Left lung (tissue), 10 donors: ENCODE results near the gene C10orf90. TPM values are rescaled to one million over a fixed set of nuclear protein-coding genes. Genes with fewer than 3 reads are reported as not detected.

ENCODE experiments used
- ATAC-seq: fragments of 200-7000 bp; cut with Tn5 transposase; one replicate; pipeline ENCODE4 v1.9.1; 2020; ENCODE audit warnings: moderate library complexity
- DNase-seq, 4 donors: peaks; one replicate each; pipeline ENCODE4 v3.0.0-alpha.2; 2013 to 2020
- H3K27ac ChIP-seq, 2 donors: fragments of 200-600 bp; sonication (generic) in 1 of 2; one replicate each; pipeline versions ENCODE4 v1.5.0 to v1.8.0; 2020 to 2021
- H3K27me3 ChIP-seq, 2 donors: fragments of 200-600 bp; sonication (generic) in 1 of 2; one replicate each; pipeline versions ENCODE4 v1.5.0 to v1.8.0; 2020 to 2021
- H3K36me3 ChIP-seq, 2 donors: fragments of 200-600 bp; sonication (generic) in 1 of 2; one replicate each; pipeline versions ENCODE4 v1.5.0 to v1.8.0; 2020 to 2021
- H3K4me1 ChIP-seq, 2 donors: fragments of 200-600 bp; one replicate each; pipeline ENCODE4 v1.8.0; 2021
- H3K4me3 ChIP-seq, 2 donors: fragments of 200-600 bp; sonication (generic) in 1 of 2; one replicate each; pipeline versions ENCODE4 v1.5.0 to v1.8.0; 2020 to 2021; ENCODE audit warnings: mild to moderate bottlenecking in 1 of 2
- H3K9me3 ChIP-seq, 2 donors: fragments of 200-600 bp; sonication (generic) in 1 of 2; one replicate each; pipeline versions ENCODE4 v1.5.0 to v1.8.0; 2020 to 2021
- CTCF ChIP-seq, 2 donors: fragments of 200-600 bp; sonication (generic) in 1 of 2; IDR thresholded peaks; one replicate each; pipeline versions ENCODE4 v1.5.0 to v1.8.0; 2021; ENCODE audit warnings: antibody characterized with exemption in 2 of 2
- intact Hi-C, 2 donors: fragments of 100-400 bp; cut with DNase I; formaldehyde crosslinking; loops; one replicate each; pipeline versions ENCODE4 v1.11.2 to v1.14.2; 2022
- polyA plus RNA-seq, 6 donors: library from polyadenylated mRNA; unstranded; fragments of 120-200 nt; gene quantifications; one replicate each; pipeline ENCODE4 v1.2.1, GENCODE V29; 2013; ENCODE audit not compliant: insufficient read length in 6 of 6
- total RNA-seq, 2 donors: library from RNA; stranded (reverse); fragmentation: NEBNext Ultra II Directional; extraction: Animal tissue kit (Norgen Biotek cat#: 25700); gene quantifications; one replicate each; pipeline ENCODE4 v1.2.1, GENCODE V29; 2021
- donor health status: DM: no; HTN: yes; CAD: no.
- donor health status: DM: no; HTN: no; CAD: no.

C10orf90 gene
- total and polyA plus RNA-seq, 8 donors = 12.6 to 29.8 (median 20.5) TPM; not detected in 2

- Histone ChIP-seq H3K27ac (no peak overlapping the region), H3K27me3 (no peaks in the 10 kb centered on the region), H3K36me3 (no peaks in the 10 kb centered on the region), H3K4me1 (no peaks in the 10 kb centered on the region), H3K4me3 (no peak overlapping the region), H3K9me3 (no peaks in the 10 kb centered on the region)
- TF ChIP-seq CTCF (IDR thresholded peaks at IDR 0.05) = no peak
- no peak for DNase-seq
- intact Hi-C loops = no loop called here
- no peak for ATAC-seq
These were observed 238.0 kb downstream of the C10orf90 start for GRCh38 chr10:126432507-126432906.

DNA sequence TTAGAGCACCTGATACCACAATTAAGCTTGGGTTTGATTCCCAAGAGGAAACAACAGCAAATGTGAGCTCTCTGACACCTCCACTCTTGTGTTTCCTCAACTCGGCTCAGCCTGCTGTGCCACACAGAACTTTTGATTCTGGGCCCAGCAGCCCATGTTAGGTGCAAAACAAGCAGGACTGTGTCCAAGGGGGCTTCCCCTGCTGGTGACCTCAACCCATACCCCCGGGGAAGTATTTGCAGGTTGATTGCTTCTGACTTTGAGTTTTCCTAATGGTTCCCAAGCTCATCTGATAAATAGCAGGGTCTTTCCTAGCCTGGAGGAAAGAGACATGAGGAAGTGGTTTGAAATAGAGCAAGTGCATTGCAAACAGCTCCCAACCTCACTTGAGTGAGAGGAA, 238.7 kb downstream of the C10orf90 start:
- H3K27me3 ChIP-seq = no peaks in the 10 kb centered on the region
- H3K27ac ChIP-seq = no peak overlapping the region
- H3K36me3 ChIP-seq = no peaks in the 10 kb centered on the region
- TF ChIP-seq CTCF (IDR thresholded peaks at IDR 0.05) = no peak
- no peak for DNase-seq
- ATAC-seq = no peak
- no peak overlapping the region for H3K4me3 ChIP-seq
- intact Hi-C loops = no loop called here
- no peaks in the 10 kb centered on the region for H3K4me1 ChIP-seq
- no peaks in the 10 kb centered on the region for H3K9me3 ChIP-seq

GRCh38 chr10:126430512-126430911, 240.0 kb downstream of the C10orf90 start:
- intact Hi-C loops = no loop called here
- no peak overlapping the region for H3K4me3 ChIP-seq
- H3K27me3 ChIP-seq = no peaks in the 10 kb centered on the region
- TF ChIP-seq CTCF (IDR thresholded peaks at IDR 0.05) = no peak
- no peak for ATAC-seq
- no peak overlapping the region for H3K27ac ChIP-seq
- no peaks in the 10 kb centered on the region for H3K9me3 ChIP-seq
- H3K36me3 ChIP-seq = no peaks in the 10 kb centered on the region
- no peaks in the 10 kb centered on the region for H3K4me1 ChIP-seq
- DNase-seq = no peak

GRCh38 chr10:126429275-126429674, 241.2 kb downstream of the C10orf90 start:
- DNase-seq = no peak

DNA sequence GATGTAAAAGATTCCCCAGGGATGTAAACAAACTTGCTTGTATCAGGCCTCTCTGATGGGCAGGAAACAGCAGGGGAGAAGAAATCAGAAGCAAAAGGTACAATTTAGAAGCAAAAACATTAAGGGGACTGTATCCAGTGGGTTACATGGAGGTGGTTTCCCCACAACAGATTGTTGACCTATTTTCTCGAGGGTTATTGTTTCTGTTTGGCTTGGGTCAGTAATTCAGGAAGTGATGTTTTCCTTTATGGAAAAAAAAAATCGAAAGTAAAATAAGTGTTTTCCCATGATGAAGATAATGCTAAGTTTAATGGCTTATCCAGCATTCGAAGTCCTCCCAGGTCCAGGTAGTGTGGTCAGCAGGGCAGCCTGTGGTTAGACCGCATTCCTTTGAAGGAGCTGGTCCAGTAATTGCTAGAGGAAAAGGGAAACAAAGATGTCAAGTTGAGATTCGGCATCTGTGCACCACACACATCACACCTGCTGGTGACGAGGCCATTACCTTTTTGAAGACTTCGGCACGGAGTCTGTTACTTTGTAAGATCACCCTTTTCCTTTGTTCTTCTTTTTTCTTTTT, 244.9 kb downstream of the C10orf90 start:
- no peak for DNase-seq
- ATAC-seq = no peak

More at GRCh38 chr10:126429275-126429674, 241.2 kb downstream of the C10orf90 start:
- no peaks in the 10 kb centered on the region for H3K36me3 ChIP-seq
- intact Hi-C loops = no loop called here
- H3K4me1 ChIP-seq = no peaks in the 10 kb centered on the region
- no peak for TF ChIP-seq CTCF (IDR thresholded peaks at IDR 0.05)
- H3K9me3 ChIP-seq = peaks cover 0 to 1% of the 10 kb centered on the region in 2 donors
- H3K27me3 ChIP-seq = no peaks in the 10 kb centered on the region
- no peak for ATAC-seq
- no peak overlapping the region for H3K27ac ChIP-seq
- no peak overlapping the region for H3K4me3 ChIP-seq

More for the DNA sequence above, 244.9 kb downstream of the C10orf90 start:
- intact Hi-C loops = no loop called here
- Histone ChIP-seq H3K27me3 (no peaks in the 10 kb centered on the region), H3K36me3 (no peaks in the 10 kb centered on the region), H3K4me1 (no peaks in the 10 kb centered on the region), H3K27ac (no peak overlapping the region), H3K4me3 (no peak overlapping the region), H3K9me3 (peaks cover 0 to 16% of the 10 kb centered on the region in 2 donors)
- no peak for TF ChIP-seq CTCF (IDR thresholded peaks at IDR 0.05)
